K562 (cell line): Measurements from ENCODE around the gene TAF4. TPM values are rescaled to one million over a fixed set of nuclear protein-coding genes. Genes with fewer than 3 reads are reported as not detected.

Experiments
- ATAC-seq: fragments of 200-7000 bp; cut with Tn5 transposase; 3 replicates; pipeline ENCODE4 v1.9.1; 2020; ENCODE audit warnings: moderate library complexity
- BruUV-seq: library from RNA; stranded (reverse); fragments of 400-500 nt; replicated peaks from 2 replicates; lab custom pipeline; 2021; lab: Mats Ljungman, UMichigan
- CTCF ChIA-PET: fragments of 300-600 bp; formaldehyde crosslinking; extraction: SDS; loops from one replicate; lab custom pipeline; 2021; ENCODE audit warnings: low intra/inter-chr PET ratio; lab: Yijun Ruan, JAX
- POLR2A ChIA-PET: fragments of 300-600, 350-650 bp; sonication (Branson Sonifier 250); formaldehyde crosslinking; extraction: SDS; loops from one replicate; lab custom pipeline; 2021; ENCODE audit warnings: antibody characterized with exemption, inconsistent platforms; lab: Yijun Ruan, JAX
- DNase-seq, 4 experiments: peaks; one replicate each; pipeline versions ENCODE4 v3.0.0 to v3.0.0-alpha.2; 2011 to 2018; ENCODE audit warnings: low spot score in 3 of 4, mixed read lengths in 3 of 4; ENCODE audit errors: extremely low read depth in 1 of 4
- FAIRE-seq: peaks from 2 replicates; lab custom pipeline; 2011; peaks lifted over from hg19 to GRCh38; lab: Jason Lieb, UNC
- H2AFZ ChIP-seq: 2 replicates; pipeline ENCODE4 v1.6.0; 2011; ENCODE audit warnings: low read depth, low read length, control low read depth, inconsistent platforms
- H3K27ac ChIP-seq: fragments of 200-600 bp; 3 replicates; pipeline ENCODE4 v1.8.0; 2011; ENCODE audit warnings: low read depth, mild to moderate bottlenecking, control low read depth, inconsistent platforms, low read length, moderate library complexity, mixed read lengths; ENCODE audit errors: extremely low read depth
- H3K27me3 ChIP-seq, 2 experiments: fragments of 300-600 bp in 1 of 2; 2 replicates in 1 of 2; 3 replicates in 1 of 2; pipeline versions ENCODE4 v1.6.0 to v1.8.0; 2011; ENCODE audit warnings: inconsistent platforms in 2 of 2, low read length in 2 of 2, mild to moderate bottlenecking in 1 of 2, mixed read lengths in 1 of 2, moderate library complexity in 1 of 2; ENCODE audit not compliant: control insufficient read depth in 2 of 2, insufficient read depth in 2 of 2
- H3K36me3 ChIP-seq: fragments of 300-600 bp; 3 replicates; pipeline ENCODE4 v1.8.0; 2011; ENCODE audit warnings: mild to moderate bottlenecking, low read length, inconsistent platforms; ENCODE audit not compliant: control insufficient read depth, insufficient read depth
- H3K4me1 ChIP-seq, 2 experiments: fragments of 200-600 bp in 1 of 2; replicated peaks in 1 of 2; 2 replicates in 1 of 2; 3 replicates in 1 of 2; pipeline versions ENCODE4 v1.5.1 to v1.8.0; 2011; ENCODE audit warnings: inconsistent platforms in 2 of 2, low read length in 2 of 2, mild to moderate bottlenecking in 1 of 2, mixed read lengths in 1 of 2, moderate library complexity in 1 of 2; ENCODE audit not compliant: control insufficient read depth in 2 of 2, insufficient read depth in 2 of 2
- H3K4me2 ChIP-seq: 2 replicates; pipeline ENCODE4 v1.6.1; 2011; ENCODE audit warnings: low read length, control low read depth, inconsistent platforms, mixed read lengths; ENCODE audit not compliant: insufficient read depth
- H3K4me3 ChIP-seq: fragments of 200-600 bp; sonication (generic), shearing (Covaris generic); 2 replicates; pipeline ENCODE4 v1.5.1; 2016; ENCODE audit warnings: control low read depth, inconsistent platforms
- H3K79me2 ChIP-seq: fragments of 200-600 bp; 3 replicates; pipeline ENCODE4 v1.8.0; 2011; ENCODE audit warnings: low read length, inconsistent platforms; ENCODE audit not compliant: control insufficient read depth, insufficient read depth
- H3K9ac ChIP-seq, 2 experiments: 2 replicates each; pipeline versions ENCODE4 v1.6.0 to v1.6.1; 2011; ENCODE audit warnings: low read depth in 2 of 2, low read length in 2 of 2, control low read depth in 1 of 2, inconsistent platforms in 1 of 2, mild to moderate bottlenecking in 1 of 2, mixed read lengths in 1 of 2; ENCODE audit not compliant: insufficient read depth in 1 of 2
- H3K9me1 ChIP-seq: one replicate; pipeline ENCODE4 v1.6.0; 2011; ENCODE audit warnings: inconsistent platforms, mild to moderate bottlenecking, low read length, moderate library complexity; ENCODE audit not compliant: control insufficient read depth, insufficient read depth
- H3K9me3 ChIP-seq: replicated peaks from 2 replicates; pipeline ENCODE4 v1.5.1; 2011; ENCODE audit warnings: low read depth, low read length, inconsistent platforms; ENCODE audit not compliant: control insufficient read depth, insufficient read depth
- H4K20me1 ChIP-seq: replicated peaks from 2 replicates; pipeline ENCODE4 v1.6.1; 2011; ENCODE audit warnings: low read length, inconsistent platforms, mixed read lengths; ENCODE audit not compliant: control insufficient read depth, insufficient read depth
- CEBPB ChIP-seq: fragments of 450-650 bp; IDR thresholded peaks from 2 replicates; pipeline ENCODE4 v1.6.1; 2016; ENCODE audit warnings: missing genetic modification characterization, missing compliant biosample characterization
- DNMT1 ChIP-seq: fragments of 450-650 bp; IDR thresholded peaks from 2 replicates; pipeline ENCODE4 v1.6.1; 2016; ENCODE audit warnings: antibody characterized with exemption, mild to moderate bottlenecking
- ETV5 ChIP-seq: sonication (generic); formaldehyde crosslinking; IDR thresholded peaks from 2 replicates; pipeline ENCODE4 v1.4.0; 2020; ENCODE audit warnings: low read depth, mild to moderate bottlenecking, missing genetic modification reagents
- HIVEP1 ChIP-seq: fragments of 250-450 bp; sonication (Bioruptor Pico); IDR thresholded peaks from 2 replicates; pipeline ENCODE4 v1.4.0; 2020; ENCODE audit warnings: mild to moderate bottlenecking
- HNRNPL ChIP-seq: fragments of 200-400 bp; formaldehyde crosslinking; IDR thresholded peaks from 2 replicates; pipeline ENCODE4 v1.6.1; 2017; ENCODE audit warnings: low read depth, mild to moderate bottlenecking, low read length
- MEF2A ChIP-seq: IDR thresholded peaks from 2 replicates; pipeline ENCODE4 v1.6.1; 2011; ENCODE audit warnings: low read depth, mild to moderate bottlenecking, low read length, moderate library complexity; ENCODE audit not compliant: control insufficient read depth
- OTX1 ChIP-seq: fragments of 450-650 bp; formaldehyde crosslinking; IDR thresholded peaks from 2 replicates; pipeline ENCODE4 v1.4.0; 2022; ENCODE audit warnings: mild to moderate bottlenecking
- PHF8 ChIP-seq: fragments of 200-600 bp; sonication (generic); IDR thresholded peaks from 2 replicates; pipeline ENCODE4 v1.6.1; 2012; ENCODE audit warnings: mixed run types, mild to moderate bottlenecking, inconsistent platforms, low read length, moderate library complexity, borderline replicate concordance
- RUNX1 ChIP-seq: sonication (generic); IDR thresholded peaks from 2 replicates; pipeline ENCODE4 v1.6.1; 2016; ENCODE audit warnings: antibody characterized with exemption, low read depth
- SMC3 ChIP-seq: conservative IDR thresholded peaks from 2 replicates; pipeline ENCODE4 v1.6.1; 2011; ENCODE audit warnings: low read depth, low read length, improper control_type of control experiment; ENCODE audit not compliant: insufficient read depth
- ZC3H11A ChIP-seq: IDR thresholded peaks from 2 replicates; pipeline ENCODE4 v1.6.1; 2012; ENCODE audit warnings: low read depth, low read length, improper control_type of control experiment
- ZNF184 ChIP-seq: sonication (generic); formaldehyde crosslinking; IDR thresholded peaks from 2 replicates; pipeline ENCODE4 v1.5.0; 2020; ENCODE audit warnings: missing genetic modification reagents
- ZNF511 ChIP-seq: sonication (generic); formaldehyde crosslinking; IDR thresholded peaks from 2 replicates; pipeline ENCODE4 v1.8.0; 2022; ENCODE audit warnings: mild to moderate bottlenecking, missing genetic modification reagents
- ZNF740 ChIP-seq, 3 experiments: fragments of 200-800 bp in 1 of 3; sonication (Bioruptor generic) in 1 of 3; sonication (generic) in 1 of 3; formaldehyde crosslinking in 1 of 3; IDR thresholded peaks; 2 replicates each; pipeline versions ENCODE4 v1.6.1 to v1.8.0; 2016 to 2022; ENCODE audit warnings: mild to moderate bottlenecking in 2 of 3, missing compliant biosample characterization in 2 of 3, missing genetic modification characterization in 2 of 3, missing genetic modification reagents in 1 of 3
- WGBS: fragments of 100-300 bp; shearing (Covaris generic); methylation state at CpG from one replicate; pipeline ENCODE4 v1.1.6; 2016; ENCODE audit warnings: low coverage, mixed read lengths; ENCODE audit not compliant: insufficient coverage; ENCODE audit errors: missing lambda C conversion rate; 5-methylcytosine and 5-hydroxymethylcytosine counted together
- in situ Hi-C: fragments of 300-500 bp; cut with MboI; formaldehyde crosslinking; loops from 4 replicates; pipeline ENCODE4 v1.15.0; 2018; ENCODE audit warnings: inconsistent platforms, mixed read lengths
- intact Hi-C: fragments of 100-400 bp; cut with micrococcal nuclease; formaldehyde crosslinking; loops from 2 replicates; pipeline ENCODE4 v1.14.2; 2022
- polyA plus RNA-seq, 8 experiments: library from polyadenylated mRNA; depleted of rRNA in 4 of 8; stranded (reverse) in 5 of 8; unstranded in 3 of 8; fragments of >200 nt; fragmentation: Nextera tagmentation in 2 of 8; fragmentation: Illumina TruSeq in 1 of 8; extraction: Ambion mirVana in 2 of 8; extraction: Trizol in 1 of 8; gene quantifications; 2 replicates each; pipeline versions ENCODE4 v1.2.1 to v1.2.3, GENCODE V29; 2011 to 2014; ENCODE audit warnings: inconsistent platforms in 1 of 8, missing spikeins in 1 of 8
- total RNA-seq, 7 experiments: library from RNA; depleted of rRNA in 6 of 7; stranded (reverse); fragments of >200 nt in 6 of 7; fragmentation: Illumina TruSeq in 2 of 7; extraction: Trizol in 2 of 7; gene quantifications; 2 replicates each; pipeline versions ENCODE4 v1.2.1 to v1.2.3, GENCODE V29; 2011 to 2021; ENCODE audit warnings: low replicate concordance in 1 of 7

TAF4 gene
- total and polyA plus RNA-seq, 9 of the 15 experiments (the other 6 are each of a cell fraction or from before 2014, with no cell fraction given), result 0.44 to 28.3 (median 5.6) TPM

DNA sequence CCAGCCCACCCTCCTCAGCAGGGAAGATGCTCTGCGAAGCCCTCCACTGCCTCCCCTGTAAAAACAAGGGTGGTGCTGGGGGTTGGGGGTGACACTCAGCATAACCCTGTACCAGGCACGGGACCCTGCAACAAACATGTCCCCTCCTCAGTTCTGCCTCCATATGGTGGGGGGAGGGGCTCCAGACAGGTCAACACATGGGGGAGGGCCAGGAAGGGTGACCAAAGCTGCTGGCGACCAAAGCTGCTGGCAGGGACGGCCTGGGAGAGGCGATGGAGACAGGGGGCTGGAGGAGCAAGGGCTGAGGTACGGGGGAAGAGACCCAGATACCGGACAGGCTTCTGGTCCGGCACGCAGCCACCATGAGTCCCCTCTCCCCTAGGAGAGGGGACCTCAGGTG lies 123.2 kb downstream of the TAF4 start:
- in situ Hi-C loops, result no loop called here
- 20% methylated on average over 7 of the region's 9 CpGs for WGBS
- Histone ChIP-seq H3K9me1 (no peaks in the 10 kb centered on the region), H4K20me1 (peaks cover 13% of the 10 kb centered on the region), H3K4me2 (no peak overlapping the region), H3K36me3 (no peaks in the 10 kb centered on the region), H3K27me3 (peaks cover 14 to 26% of the 10 kb centered on the region in 2 experiments; a peak in 4 of 5 replicates), H3K9me3 (no peaks in the 10 kb centered on the region), H3K9ac (no peak overlapping the region), H3K27ac (no peak overlapping the region), H2AFZ (no peak overlapping the region), H3K4me3 (no peak overlapping the region), H3K79me2 (no peaks in the 10 kb centered on the region), H3K4me1 (peaks cover 0 to 8% of the 10 kb centered on the region in 2 experiments; a peak in 1 of 5 replicates)
- FAIRE-seq, result no peak
- TF ChIP-seq ZC3H11A (no peak), PHF8 (no peak), CEBPB (tag) (no peak), DNMT1 (no peak), ZNF740 (CRISPR knock-in tag; IDR thresholded peaks at IDR 0.05) (no peak), ZNF740 (tag; IDR thresholded peaks at IDR 0.05) (no peak), MEF2A (no peak), ZNF184 (no peak), OTX1 (CRISPR knock-in tag) (no peak), HNRNPL (no peak), RUNX1 (no peak), SMC3 (no peak), ETV5 (CRISPR knock-in tag) (no peak), ZNF511 (CRISPR knock-in tag) (no peak), HIVEP1 (no peak)
- BruUV-seq, result no TSS peak
- ATAC-seq, result no peak
- DNase-seq, result no peak
- POLR2A ChIA-PET, result no interaction called here
- intact Hi-C loops, result no loop called here
- CTCF ChIA-PET, result no interaction called here
